Mammary epithelial cell (primary cell): ENCODE data around the gene SH2D4B.

Experiments
- CTCF ChIP-seq, 2 donors: IDR thresholded peaks in 1 of 2; conservative IDR thresholded peaks in 1 of 2; 2 replicates each; pipeline ENCODE4 v1.5.1; 2011 to 2012; ENCODE audit warnings: inconsistent platforms in 2 of 2, low read length in 2 of 2, mild to moderate bottlenecking in 2 of 2, control low read depth in 1 of 2, low read depth in 1 of 2; ENCODE audit not compliant: insufficient read depth in 1 of 2; ENCODE audit errors: extremely low read depth in 1 of 2
- EZH2 ChIP-seq: IDR thresholded peaks from 2 replicates; pipeline ENCODE4 v1.6.1; 2012; ENCODE audit warnings: low read length, inconsistent platforms, borderline replicate concordance

- TF ChIP-seq CTCF (conservative IDR thresholded peaks at IDR 0.05 in 1 of 2, IDR thresholded peaks at IDR 0.05 in 1 of 2; ENCODE audit: extremely low read depth in 1 of 2, insufficient read depth in 1 of 2, low read depth in 1 of 2, low read length in 2 of 2) (no peak), EZH2 (no peak)
These were observed 7.7 kb downstream of the SH2D4B start for GRCh38 chr10:80545258-80545881.
